D721Med (cell line): Measurements from ENCODE around the gene DENND2A.
"Not testable (repeated sequence)": the region's sequence is repeated elsewhere in the genome, so short reads cannot be mapped to it uniquely, and the experiment has no call there.

Source experiments
- DNase-seq: peaks from one replicate; pipeline ENCODE4 v3.0.0; 2011; ENCODE audit warnings: low spot score; ENCODE audit not compliant: insufficient read length
- FAIRE-seq: peaks from 2 replicates; lab custom pipeline; 2011; peaks lifted over from hg19 to GRCh38; lab: Jason Lieb, UNC
- CTCF ChIP-seq: IDR thresholded peaks from 2 replicates; pipeline ENCODE4 v1.5.1; 2012; ENCODE audit warnings: mild to moderate bottlenecking, control low read depth; ENCODE audit not compliant: insufficient read depth; ENCODE audit errors: missing control alignments

DENND2A gene

GRCh38 chr7:140541176-140541512 lies 99.5 kb downstream of the DENND2A start:
- FAIRE-seq (no peak), DNase-seq (no peak)
- TF ChIP-seq CTCF, result no peak

DNA sequence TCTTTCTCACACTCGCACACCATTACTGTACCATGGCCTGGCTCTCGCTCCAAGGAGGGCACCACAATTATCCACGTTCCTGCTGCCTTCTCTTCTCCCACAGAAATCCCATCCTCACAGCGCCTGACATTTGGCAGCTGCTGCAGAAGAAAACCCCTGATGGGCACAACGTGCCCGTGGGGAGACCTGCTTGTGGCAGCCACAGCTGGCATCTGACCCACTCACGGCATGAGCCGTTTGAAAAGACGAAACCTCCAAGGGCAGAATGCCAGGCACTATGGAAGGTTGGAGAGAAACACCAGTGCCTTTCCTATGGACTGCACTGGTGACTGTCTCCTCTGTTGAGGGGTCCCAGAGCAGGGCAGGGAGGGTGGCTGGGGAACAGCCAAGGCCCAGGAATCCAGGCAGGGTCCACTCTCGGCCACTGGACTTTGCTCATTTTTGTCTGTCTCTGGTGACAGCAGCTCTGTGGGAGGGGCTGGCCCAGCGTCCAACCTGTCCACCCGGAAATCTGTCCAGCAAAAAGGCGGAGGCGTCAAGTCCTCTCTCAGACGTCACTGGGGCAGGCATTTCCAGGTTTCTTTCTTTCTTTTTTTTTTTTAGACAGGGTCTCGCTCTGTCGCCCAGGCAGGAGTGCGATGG lies 100.4 kb downstream of the DENND2A start:
- DNase-seq, result no peak
- TF ChIP-seq CTCF, result no peak
- no peak for FAIRE-seq

DNA sequence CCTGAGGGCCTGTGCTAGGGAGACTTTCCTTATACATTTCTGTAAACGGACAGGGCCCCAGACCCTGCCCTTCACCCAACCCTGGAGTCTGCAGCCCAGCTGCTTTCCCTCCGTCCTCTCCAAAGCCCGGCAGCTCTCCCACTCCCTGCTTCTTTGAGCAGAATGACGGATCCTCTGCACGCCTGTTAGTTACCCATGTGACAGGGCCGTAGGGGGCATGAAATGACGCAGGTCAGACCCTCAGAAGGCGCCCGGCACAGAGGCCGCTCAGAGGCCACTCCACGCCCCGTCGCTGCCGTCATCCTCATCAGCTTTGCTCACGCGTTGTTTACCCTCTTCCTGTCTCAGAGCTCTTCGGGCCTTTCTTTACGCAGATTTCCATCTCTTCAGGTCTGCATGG lies 101.2 kb downstream of the DENND2A start:
- FAIRE-seq (no peak), DNase-seq (no peak)
- no peak for TF ChIP-seq CTCF

DNA sequence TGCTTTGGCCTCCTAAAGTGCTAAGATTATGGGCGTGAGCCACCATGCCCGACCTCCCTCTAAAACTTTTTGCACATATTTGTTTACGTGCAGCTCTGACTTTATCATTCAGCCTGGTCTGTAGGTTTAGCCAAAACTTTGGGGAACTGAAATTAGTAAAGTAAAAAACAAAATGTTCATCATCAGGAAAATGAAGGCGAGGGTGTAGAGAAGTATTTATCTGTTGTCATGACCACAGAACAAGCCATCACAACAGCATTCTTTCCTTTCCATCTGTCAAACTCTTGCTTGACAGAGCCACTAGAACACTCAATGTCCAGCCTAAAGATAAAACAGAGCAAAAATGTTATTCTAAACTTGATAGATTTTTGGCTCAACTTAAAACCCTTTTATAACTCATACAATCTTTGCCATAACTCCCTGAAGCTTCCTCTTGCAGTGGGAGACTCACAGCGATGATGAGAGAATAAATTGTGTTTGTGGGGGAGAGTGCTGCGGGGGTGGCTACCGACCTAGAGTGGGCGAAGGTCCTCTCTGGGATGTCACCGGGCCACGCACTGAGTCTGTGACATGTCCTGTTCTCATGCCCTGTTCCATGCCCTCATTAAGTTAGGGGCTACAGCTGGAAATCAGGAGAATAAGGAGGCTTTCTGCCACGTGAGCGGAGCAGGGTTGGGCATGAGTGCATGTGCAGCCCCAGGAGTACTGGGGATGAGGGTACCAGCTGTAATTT lies 102.7 kb downstream of the DENND2A start:
- no peak for TF ChIP-seq CTCF
- FAIRE-seq, result no peak
- DNase-seq, result no peak

DNA sequence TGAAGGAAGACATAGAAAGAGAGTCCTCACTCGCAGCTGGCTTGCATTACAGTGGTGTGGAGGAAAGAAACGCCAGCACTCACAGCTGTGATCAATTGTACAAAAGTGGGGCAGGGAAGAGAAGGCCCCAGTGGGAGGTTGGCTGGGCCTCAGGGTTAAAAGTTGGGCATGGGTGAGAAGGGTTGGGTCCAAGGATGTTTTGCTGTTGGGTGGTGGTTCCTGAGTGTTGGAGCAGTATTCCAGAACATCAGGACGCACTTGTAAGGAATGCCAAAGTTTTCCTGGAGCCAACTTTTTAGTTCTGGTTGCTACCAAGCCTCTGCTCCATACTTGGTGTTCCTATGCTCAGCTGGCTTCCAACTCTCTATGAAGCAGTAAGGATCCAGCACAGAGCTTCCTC lies 105.9 kb downstream of the DENND2A start:
- FAIRE-seq, result no peak
- no peak for TF ChIP-seq CTCF
- DNase-seq, result no peak

- DNase-seq, result no peak
- TF ChIP-seq CTCF, result no peak
- FAIRE-seq, result no peak
These were observed 107.2 kb downstream of the DENND2A start for GRCh38 chr7:140533394-140533872.

DNA sequence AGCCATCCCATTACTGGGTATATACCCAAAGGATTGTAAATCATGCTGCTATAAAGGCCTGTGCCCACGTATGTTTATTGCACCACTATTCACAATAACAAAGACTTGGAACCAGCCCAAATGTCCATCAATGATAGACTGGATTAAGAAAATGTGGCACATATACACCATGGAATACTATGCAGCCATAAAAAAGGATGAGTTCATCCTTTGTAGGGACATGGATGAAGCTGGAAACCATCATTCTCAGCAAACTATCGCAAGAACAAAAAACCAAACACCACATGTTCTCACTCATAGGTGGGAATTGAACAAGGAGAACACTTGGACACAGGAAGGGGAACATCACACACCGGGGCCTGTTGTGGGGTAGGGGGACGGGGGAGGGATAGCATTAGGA lies 111.2 kb downstream of the DENND2A start:
- not testable (repeated sequence) for DNase-seq, FAIRE-seq
